HG02885 (cell line): ENCODE results near the gene SLC43A3.
"Not testable (repeated sequence)": the region's sequence is repeated elsewhere in the genome, so short reads cannot be mapped to it uniquely, and the experiment has no call there.

Experiments
- ATAC-seq: cut with Tn5 transposase; IDR thresholded peaks from one replicate; pipeline ENCODE4 v1.9.1; 2021; ENCODE audit warnings: mild to moderate bottlenecking; ENCODE audit not compliant: unreplicated experiment, poor library complexity

SLC43A3 gene

DNA sequence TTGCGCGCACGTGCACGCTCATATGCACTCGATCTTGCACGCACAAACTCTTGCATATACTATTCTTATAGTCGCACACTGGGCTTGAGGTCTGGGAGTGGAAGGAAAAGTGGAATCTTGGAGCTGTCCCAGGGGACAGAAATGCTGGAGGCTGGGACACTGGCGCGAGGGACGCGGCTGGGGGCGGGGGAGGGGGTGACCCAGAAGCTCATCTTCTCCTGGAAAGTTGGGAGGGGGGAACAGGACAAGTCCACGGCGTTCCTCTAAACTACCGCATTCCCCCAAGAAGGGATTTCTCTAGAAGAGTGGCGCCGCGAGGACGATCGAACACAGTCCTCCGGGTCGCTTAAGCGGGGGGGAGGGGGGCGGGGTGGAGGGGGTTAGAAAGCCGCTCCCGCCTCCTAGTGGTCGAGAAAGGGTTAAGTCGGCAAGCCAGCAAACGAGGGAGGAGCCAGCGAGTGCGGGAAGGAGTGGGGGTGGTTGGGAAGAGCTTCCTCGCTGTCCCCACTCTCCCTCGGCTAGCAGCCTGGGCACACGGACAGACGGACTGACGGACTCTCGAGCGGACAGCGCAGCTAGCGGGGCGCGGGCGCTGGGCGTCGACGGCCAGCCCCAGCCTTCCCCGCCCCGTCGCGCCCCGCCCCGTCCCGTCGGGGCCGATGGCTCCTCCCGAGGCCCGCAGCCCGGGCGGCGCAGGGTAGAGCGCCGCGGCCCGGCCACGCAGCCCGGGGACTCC, 33.3 kb upstream of the SLC43A3 start, which contains the start of gene RTN4RL2:
TSS of gene RTN4RL2 (plus strand) at position 507 of the 736 bp plus-strand sequence. CDS start 338 bp downstream, outside the sequence.
- ATAC-seq = peak; percentile 37

DNA sequence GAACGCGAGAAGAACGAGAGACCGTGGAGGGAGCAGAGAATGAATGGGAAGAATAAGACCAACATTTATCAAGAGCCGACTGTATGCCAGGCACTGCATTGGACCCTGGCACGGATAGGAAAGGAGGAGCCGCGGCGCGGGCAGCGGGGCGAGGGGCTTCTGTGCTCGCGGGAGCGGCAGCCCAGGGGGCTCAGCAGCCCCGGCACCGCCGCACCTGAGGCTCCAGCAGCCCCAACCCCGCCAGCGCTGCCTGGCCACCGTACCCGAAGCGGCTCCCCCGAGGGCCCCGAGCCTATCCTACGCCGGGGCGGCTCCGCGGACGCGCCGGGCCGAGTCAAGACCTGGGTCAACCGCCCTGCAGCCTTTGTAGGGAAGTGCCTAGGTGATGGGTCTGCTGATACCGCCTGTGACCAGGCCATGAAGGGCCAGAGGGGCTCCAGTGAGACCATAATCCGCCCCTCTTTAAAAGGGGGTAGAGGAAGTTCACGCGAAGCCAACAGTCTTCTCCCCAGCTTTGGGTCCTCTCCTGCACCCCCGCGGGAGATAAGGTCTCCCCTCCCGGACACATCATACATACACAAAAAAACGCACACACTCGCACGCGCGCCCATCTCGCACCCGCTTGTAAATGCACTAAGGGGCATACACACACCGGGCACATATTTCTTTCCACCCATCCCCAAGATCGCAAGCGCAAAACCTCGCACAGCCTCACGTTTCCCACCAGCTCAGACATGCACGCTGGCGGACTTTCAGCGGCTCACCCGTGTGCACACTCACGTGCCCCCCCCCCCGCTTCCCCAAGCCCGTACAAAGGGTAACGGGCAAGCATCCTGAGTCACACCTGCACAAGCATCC, 32.5 kb upstream of the SLC43A3 start:
- no peak for ATAC-seq

DNA sequence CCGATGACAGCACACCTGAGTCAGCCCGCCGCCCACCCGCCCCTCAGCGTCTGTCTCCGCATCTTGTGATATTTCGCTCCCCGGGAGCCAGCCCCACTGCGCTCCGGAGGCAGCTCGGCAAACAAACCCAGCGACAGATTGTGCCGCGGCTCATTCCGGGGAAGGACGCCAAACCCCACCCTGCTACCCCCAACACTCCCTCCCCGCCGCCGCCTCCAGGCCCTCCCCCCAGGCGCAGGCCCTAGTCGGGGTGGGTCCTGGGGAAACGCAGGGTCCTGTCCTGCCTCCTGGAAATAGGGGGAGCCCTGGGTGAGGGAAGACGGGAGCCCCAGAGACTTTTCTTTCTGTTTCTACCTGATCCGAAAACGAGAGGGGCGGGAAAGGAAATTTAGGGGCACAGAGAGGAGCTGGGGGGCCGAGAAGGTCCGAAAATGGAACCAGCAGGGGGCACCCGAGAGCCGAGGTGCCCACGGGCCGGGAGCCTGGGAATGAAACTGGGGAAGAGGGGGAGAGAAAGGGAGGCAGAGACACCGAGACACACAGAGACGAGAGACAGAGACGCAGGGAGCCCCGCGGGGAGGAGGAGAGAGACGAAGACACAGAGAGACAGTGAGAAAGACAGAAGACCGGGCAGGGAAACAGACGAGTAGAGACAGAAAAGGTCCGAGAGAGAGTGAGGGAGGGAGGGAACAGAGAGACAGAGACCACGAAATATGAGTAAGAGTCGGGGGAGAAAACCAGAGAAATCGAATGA, 31.7 kb upstream of the SLC43A3 start:
- ATAC-seq = no peak

DNA sequence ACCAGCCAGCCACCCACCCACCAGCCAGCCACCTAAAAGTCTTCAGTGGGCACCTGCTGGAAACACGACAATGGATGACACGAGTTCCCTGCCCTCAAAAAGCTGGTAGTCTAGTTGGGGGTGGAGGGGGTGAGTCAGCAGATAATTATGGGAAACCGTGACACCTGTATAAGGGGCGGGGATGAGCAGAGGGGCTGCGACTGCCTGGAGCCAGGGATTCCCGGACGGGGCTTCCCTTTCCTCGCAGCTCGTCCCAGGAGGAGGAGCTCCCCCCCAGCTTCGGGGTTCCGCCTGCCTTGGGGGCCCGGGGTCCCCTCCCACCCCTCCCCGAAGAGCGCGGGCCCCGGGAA, 31.1 kb upstream of the SLC43A3 start:
- no peak for ATAC-seq

DNA sequence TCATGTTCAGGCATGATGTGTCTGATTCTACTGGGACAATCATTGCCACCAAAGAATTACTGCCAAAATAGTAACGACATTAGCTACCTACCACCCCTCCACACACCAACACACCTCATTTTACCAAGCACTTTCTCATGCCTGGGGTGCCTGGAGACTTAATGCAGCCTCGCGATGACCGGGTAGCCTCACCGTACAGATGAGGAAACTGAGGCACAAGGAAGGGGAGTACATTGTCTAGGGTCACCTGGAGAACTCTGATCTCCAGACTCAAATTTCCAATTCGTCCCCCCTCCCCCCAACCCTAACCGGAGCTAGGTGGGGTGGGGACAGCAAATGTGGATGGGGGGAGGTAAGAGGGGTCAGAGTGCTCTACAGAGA, 30.7 kb upstream of the SLC43A3 start:
- ATAC-seq = peak; percentile 30

DNA sequence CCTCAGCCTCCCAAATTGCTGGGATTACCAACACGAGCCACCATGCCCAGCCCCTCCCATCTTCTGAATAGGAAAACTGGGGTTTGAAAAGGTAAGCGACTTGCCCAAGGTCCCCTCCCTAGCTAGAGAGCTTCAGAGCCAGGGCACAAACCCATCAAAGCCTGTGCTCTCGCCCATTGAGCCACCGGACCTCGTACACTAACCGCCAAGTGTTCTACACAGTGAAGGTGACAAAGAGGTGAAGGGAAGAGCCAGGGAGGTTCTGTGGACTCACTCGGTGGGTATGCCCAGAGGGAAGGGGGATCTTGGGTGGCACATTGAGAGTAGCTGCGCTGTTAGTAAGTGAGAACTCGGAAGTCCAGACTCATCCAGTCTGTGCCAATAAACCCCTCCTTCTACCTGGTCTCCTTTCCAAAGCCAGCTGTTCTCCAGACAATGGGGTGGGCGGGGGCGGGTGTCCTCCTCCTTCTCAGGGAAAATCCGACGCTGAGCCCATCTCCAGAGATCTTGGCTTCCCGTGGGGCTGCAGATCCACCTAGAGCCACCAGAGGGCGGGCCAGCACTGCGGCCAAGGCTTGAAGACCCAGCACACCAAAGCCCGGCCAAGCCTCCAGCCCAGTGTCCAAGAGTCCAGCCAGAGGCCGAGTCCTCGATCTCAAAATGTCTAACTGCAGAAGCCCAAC, 30.2 kb upstream of the SLC43A3 start:
- ATAC-seq = peak; percentile 80

DNA sequence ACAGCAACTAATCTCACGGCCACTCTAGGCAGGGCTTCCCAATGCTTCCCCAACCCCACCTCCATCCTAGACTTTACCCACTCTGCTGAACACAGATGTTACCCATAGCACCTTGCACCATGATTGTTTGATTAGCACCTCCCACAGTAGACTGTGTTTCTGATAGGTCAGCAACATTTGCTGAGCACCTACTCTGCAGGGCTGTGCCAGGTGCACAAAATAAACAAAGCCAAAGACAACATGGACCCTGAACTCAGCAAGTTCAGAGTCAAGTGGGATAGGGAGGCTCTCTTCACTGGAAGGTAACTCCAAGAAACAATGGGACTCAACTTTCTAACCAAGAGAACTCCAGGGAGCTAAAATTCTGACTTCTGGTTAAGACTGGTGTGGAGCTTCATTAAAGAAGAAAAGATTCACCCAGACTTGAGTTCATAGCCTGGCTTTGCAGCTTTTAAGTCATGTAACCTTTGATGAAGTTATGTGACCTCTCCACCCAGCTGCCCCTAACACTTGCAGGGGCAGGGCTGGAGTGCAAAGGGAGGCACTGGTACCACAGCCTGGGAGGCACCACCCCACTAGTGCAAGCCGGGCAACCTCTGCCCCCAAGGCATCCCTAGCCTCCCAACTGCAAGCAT, 26.7 kb upstream of the SLC43A3 start:
- no peak for ATAC-seq

DNA sequence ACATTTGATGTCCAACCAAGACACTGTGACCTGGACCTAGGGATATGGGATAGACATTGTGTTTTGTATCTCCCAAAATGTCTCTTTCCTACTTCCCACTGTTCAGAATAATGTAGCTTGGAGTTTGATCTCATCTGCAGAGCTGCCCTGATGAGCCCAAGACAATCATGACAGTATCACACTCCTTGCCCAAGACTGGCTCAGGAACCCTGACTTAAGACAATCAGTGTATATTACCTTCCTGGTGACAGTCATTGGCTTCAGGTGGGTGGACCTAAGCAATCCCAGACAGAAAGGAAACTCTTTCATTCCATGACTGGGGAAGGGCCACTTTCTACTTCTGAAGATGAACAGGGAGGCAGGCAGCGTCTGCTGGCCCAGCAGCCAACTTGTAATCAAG, 19.1 kb upstream of the SLC43A3 start:
- ATAC-seq = no peak

DNA sequence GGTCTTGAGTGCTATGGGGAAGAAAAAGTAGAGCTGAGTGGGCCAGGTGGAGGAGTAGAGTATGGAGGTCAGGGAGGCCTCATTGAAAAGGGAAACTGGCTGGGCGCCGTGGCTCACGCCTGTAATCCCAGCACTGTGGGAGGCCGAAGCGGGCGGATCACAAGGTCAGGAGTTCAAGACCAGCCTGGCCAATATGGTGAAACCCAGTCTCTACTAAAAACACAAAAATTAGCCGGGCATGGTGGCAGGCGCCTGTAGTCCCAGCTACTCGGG, 18.1 kb upstream of the SLC43A3 start:
- ATAC-seq = not testable (repeated sequence)

DNA sequence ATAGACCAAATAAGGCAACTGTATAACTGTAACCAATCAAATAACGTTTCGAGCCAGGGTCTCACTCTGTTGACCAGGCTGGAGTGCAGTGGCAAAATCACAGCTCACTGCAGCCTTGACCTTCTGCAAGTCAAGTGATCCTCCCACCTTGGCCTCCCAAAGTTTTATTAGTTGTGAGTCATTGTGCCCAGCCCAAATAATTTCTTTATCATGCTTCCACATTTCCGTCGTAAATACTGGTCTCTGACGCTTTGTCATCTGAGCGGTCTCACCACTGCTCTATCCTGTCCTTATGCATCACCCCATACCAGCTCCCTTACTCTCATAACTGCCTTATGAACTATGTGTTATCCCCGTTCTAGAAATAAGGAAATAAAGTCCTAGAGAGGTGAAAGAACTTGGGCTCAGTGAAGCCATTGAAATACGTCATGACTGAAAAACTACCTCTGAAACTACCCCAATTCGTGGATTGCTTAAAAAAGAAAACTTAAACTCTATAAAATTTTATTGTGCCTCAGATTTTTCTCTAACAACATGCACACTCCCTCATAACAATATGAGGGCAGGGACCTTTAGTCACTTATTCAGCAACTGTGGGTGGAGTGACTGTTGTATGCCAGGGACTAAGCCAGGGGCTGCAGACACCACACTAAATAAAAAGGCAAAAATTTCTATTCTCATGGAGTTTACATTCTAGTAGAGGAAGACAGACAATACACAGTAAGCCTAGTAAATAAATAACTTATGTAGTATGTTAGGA, 17.6 kb upstream of the SLC43A3 start:
- no peak for ATAC-seq

DNA sequence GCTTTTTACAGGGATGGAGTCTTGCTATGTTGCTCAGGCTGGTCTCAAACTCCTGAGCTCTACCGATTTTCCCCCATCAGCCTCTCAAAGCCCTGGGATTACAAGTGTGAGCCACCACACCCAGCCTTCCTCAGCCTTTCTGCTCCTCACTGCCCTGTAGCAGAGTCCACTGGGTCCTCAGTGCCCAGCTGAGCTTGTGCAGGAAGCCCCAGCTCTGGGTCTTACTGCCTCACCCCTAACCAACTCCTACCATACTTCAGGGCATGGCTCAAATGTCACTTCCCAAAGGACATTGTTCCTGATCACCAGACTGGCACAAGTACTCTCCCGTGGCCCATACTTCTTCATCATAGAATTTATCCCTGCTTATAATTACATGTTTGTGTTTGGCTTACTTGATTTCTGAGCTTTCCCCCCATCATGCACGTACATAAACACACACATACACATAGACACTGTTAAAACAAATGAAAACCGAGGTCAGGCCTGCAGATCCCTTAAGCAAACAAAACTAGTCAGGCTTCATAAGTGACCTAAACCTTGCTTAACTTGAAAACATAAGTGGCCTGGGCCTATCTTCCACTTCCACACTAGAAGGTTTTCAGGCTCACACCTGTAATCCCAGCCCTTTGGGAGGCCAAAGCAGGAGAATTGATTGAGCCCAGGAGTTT, 14.0 kb upstream of the SLC43A3 start:
- no peak for ATAC-seq

DNA sequence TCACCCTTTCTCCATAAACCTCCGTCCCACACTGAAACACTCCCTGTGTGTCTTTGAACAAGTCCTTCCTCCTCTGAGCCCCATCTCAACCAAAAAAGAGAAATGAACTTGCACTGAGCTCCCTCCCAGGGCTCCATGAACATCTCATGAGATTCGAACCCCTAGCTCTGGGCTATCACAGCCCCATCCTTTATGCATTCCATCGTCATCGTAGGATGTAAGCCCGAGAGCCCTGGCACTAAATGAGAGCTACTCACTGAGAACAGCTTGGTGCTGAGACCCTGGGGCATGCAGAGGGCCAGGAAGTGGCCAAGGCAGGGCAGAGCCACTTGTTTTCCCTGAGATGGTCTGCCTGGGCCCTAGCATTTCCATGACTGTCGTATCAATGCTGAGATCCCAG, 12.9 kb upstream of the SLC43A3 start:
- ATAC-seq = no peak

DNA sequence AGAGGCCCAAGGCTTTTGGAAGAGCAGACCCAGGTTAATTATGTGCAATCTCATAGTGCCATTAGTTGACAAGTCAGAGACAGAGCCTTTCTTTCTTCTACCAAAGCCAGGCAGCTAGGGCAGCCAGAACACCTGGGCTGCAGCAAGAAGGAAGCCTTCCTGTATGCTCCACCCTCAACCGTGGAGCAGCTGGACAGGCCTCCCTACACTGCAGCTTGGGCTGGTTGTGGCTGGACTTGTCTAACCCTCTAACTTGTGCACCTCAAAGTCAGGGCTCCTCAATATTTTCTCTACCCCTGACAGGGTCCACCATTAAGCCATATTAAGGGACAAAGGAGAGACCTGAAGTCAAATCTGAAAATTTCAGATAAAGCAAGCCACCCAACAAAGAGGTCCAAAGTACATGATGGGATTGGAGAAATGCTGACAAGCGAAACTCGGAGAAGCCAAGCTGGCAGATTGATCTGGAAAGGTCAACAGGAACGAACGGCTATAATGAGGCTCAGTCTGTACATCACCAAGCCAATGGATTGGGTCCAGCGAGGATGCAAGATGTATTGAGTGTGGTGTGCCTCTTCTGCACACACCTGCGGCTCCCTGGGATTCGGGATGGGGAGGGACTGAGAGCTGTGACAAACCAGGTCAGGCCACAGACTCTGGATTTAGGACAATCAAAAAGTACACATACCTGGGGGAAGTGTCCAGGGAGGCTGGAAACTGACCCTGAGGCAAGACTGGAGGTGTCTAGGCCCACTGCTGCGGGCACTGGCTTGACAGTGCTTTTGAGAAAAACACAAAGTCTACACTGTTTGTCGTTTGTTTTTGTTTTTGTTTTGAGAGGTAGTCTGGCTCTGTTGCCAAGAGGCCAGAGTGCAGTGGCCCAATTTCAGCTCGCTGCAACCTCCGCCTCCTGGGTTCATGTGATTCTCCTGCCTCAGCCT, 11.7 kb upstream of the SLC43A3 start:
- ATAC-seq = no peak

DNA sequence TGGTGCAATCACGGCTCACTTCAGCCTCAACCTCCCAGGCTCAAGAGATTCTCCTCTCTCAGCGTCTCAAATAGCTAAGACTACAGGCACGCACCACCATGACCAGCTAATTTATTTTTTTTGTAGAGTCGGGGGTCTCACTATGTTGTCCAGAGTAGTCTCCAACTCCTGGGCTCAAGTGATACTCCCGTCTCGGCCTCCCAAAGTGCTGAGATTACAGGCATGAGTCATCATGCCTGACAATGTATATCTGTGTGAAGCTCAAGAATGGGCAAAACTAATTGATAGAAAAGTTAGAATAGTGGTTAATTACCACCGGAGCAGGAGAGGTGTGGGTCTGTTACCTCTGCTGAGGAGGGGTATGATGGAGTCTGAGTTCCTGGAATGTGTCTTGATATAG, 9.1 kb upstream of the SLC43A3 start:
- no peak for ATAC-seq

DNA sequence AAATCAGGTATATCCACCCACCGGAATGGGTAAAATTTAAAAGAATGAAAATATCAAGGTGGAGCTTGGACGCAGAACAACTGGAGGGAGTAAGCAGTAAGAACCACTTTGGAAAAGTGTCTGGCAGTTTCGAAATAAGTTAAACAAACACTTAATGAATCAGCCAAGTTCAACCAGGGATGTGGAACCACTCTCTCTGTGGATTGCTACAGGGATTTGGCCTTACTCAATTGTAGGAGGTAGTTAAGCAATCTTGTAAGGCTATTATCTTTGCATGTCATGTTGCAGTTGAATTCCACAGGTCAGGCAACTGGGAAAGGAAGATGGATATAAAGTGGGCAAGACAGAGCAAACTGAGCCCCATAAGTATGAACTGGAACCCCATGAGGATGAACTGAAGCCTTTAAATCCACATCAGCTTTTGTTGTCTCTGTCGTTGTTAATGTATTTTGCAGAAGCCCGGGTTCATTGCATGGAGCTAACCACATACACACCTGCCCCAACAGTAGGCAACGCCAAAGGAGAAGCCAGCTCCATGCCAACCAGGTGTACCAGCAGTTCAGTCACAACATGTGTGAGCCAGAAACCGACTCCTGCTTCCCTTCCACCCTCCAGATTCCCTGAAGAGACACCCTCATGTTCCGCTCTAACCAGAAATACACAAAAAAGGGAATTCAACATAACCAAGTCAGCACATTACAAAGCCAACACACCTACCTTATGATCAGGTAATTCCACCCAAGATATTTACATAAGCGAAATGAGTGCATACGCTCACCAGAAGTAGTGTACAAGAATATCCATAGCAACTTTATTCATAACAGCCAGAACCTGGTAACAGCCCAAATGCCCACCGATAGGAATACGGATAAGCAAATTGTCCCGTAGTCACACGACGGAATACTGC, 8.0 kb upstream of the SLC43A3 start:
- no peak for ATAC-seq

DNA sequence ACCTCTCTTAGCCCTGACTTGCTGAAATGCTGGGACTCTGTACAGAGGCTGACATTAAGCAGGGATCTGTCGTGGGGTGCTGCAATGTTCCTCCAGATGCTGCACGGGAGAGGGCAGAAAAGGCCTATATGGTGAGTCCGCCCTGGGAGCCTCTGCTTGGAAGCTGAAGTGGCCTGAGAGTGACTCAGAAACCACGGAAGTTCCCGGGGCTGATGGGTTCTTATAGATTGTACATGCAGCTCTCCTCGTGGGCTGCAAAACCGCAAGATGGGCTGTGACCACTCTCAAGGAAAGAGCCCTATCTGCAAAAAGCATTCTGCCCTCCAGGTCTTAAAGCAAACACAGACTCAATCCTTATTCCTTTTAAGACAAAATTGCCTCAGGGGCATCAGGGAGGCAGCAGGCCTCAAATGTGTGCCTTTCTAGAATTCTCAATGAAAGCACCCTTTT, 5.8 kb upstream of the SLC43A3 start:
- peak; percentile 50 for ATAC-seq

DNA sequence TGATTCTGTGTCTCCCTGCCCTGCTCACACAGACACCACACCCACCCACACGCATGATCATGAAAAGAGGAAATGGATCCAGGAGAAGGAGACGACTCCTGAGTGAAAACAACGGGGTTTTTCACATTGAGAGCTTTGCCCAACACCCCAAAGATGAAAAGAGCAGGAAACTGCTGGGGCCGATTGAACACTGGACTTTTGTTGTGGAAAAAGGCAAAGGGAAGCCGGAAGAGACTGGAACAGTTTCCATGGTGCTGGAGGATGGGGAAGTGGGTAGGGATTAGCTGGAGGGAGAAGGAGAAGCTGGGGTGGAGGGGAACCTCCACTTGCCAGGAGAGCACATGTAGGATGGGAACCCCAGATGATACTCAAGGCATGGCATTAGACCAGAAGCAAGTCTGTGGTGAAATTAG, 5.2 kb upstream of the SLC43A3 start:
- no peak for ATAC-seq
